Thyroid gland (tissue), 4 donors: ENCODE data around the gene TTLL10.

ENCODE experiments used
- CTCF ChIP-seq, 6 experiments: fragments of 200-600 bp in 3 of 6; fragments of 450-650 bp in 3 of 6; sonication (generic) in 3 of 6; IDR thresholded peaks; one replicate each; pipeline ENCODE4 v1.5.1; 2016 to 2019; ENCODE audit warnings: antibody characterized with exemption in 6 of 6, mild to moderate bottlenecking in 2 of 6, inconsistent platforms in 1 of 6, moderate library complexity in 1 of 6
- POLR2A ChIP-seq, 2 donors: fragments of 450-650 bp; IDR thresholded peaks; one replicate each; pipeline ENCODE4 v1.6.1; 2017; ENCODE audit warnings: antibody characterized with exemption in 2 of 2, mild to moderate bottlenecking in 2 of 2, moderate library complexity in 1 of 2

- TF ChIP-seq CTCF (IDR thresholded peaks at IDR 0.05): no peak
- no peak for TF ChIP-seq POLR2A (IDR thresholded peaks at IDR 0.05)
These were observed 73.1 kb downstream of the TTLL10 start, which contains the start of gene C1QTNF12 for GRCh38 chr1:1246577-1247340.
